Astrocyte (in vitro differentiated cells and primary cell): ENCODE measurements around the gene LRRC61.

ENCODE experiments used
- CTCF ChIP-seq: IDR thresholded peaks from 2 replicates; pipeline ENCODE4 v1.5.1; 2011; ENCODE audit warnings: low read depth, mild to moderate bottlenecking, inconsistent platforms, low read length, moderate library complexity; ENCODE audit not compliant: insufficient read depth
- EZH2 ChIP-seq: IDR thresholded peaks from 2 replicates; pipeline ENCODE4 v1.6.1; 2012; ENCODE audit warnings: mild to moderate bottlenecking, low read length, inconsistent platforms; ENCODE audit not compliant: insufficient read depth

GRCh38 chr7:150337179-150337578 is 14.0 kb downstream of the LRRC61 start:
- TF ChIP-seq CTCF (no peak), EZH2 (no peak)
